Omental fat pad (tissue), 4 donors: ENCODE measurements around the gene NPM1. TPM values are rescaled to one million over a fixed set of nuclear protein-coding genes. Genes with fewer than 3 reads are reported as not detected.

Source experiments
- ATAC-seq: fragments of 150-250 bp; one replicate; pipeline ENCODE4 v1.9.1; 2016; ENCODE audit warnings: mild to moderate bottlenecking, moderate library complexity; ENCODE audit not compliant: low FRiP score
- DNase-seq: peaks from one replicate; pipeline ENCODE4 v3.0.0-alpha.2; 2019; ENCODE audit warnings: low spot score
- CTCF ChIP-seq, 3 donors: fragments of 450-650 bp; IDR thresholded peaks; one replicate each; pipeline ENCODE4 v1.5.1; 2016 to 2017; ENCODE audit warnings: antibody characterized with exemption in 3 of 3, mild to moderate bottlenecking in 3 of 3, moderate library complexity in 2 of 3
- total RNA-seq, 4 donors: library from RNA; depleted of rRNA; stranded (reverse); fragments of >200 nt; gene quantifications; one replicate each; pipeline ENCODE4 v1.1.0, GENCODE V29; 2016

Gene NPM1
- total RNA-seq, 4 donors from 2014 or later, result 384 to 931 (median 640) TPM

GRCh38 chr5:171426680-171427079, 39.0 kb downstream of the NPM1 start:
- DNase-seq (no peak), ATAC-seq (no peak)
- no peak for TF ChIP-seq CTCF (IDR thresholded peaks at IDR 0.05)

- DNase-seq, result no peak
- peak; percentile 55 for ATAC-seq
- TF ChIP-seq CTCF (IDR thresholded peaks at IDR 0.05), result no peak
These were observed 39.9 kb downstream of the NPM1 start for GRCh38 chr5:171427318-171428167.

GRCh38 chr5:171428168-171428696, 40.6 kb downstream of the NPM1 start:
- ATAC-seq, result peak; percentile 15
- no peak for DNase-seq
- TF ChIP-seq CTCF (IDR thresholded peaks at IDR 0.05), result no peak

- DNase-seq (no peak), ATAC-seq (no peak)
- no peak for TF ChIP-seq CTCF (IDR thresholded peaks at IDR 0.05)
These were observed 41.3 kb downstream of the NPM1 start for GRCh38 chr5:171428809-171429542.

- ATAC-seq (no peak), DNase-seq (no peak)
- no peak for TF ChIP-seq CTCF (IDR thresholded peaks at IDR 0.05)
These were observed 41.9 kb downstream of the NPM1 start for GRCh38 chr5:171429543-171429910.

- no peak for TF ChIP-seq CTCF (IDR thresholded peaks at IDR 0.05)
- ATAC-seq (no peak), DNase-seq (no peak)
These were observed 43.7 kb downstream of the NPM1 start for GRCh38 chr5:171431251-171431777.
